Naive thymus-derived CD8-positive, alpha-beta T cell (primary cell): ENCODE measurements around the gene MARK1. TPM values are rescaled to one million over a fixed set of nuclear protein-coding genes. Genes with fewer than 3 reads are reported as not detected.

ENCODE experiments used
- polyA plus RNA-seq, 3 donors: library from polyadenylated mRNA; unstranded; fragments of 300-500 nt; fragmentation: Illumina TruSeq; gene quantifications; one replicate each; pipeline ENCODE4 v1.2.3, GENCODE V29; 2021
- total RNA-seq, 8 experiments: library from RNA in 2 of 8; stranded (reverse) in 2 of 8; gene quantifications; one replicate each; pipeline ENCODE4 v1.2.3 and lab custom pipeline; 2021 to 2026

MARK1 gene
- total and polyA plus RNA-seq, 5 experiments from 2014 or later = not detected

Other genes with a start within 250 kb of the MARK1 start
- gene C1orf115, start 162.2 kb downstream of the MARK1 start, total RNA-seq = under 1 TPM; 0.52 TPM
- gene C1orf115, start 162.2 kb downstream of the MARK1 start, polyA plus RNA-seq = under 1 TPM in 2 of 3 donors, not detected in 1; 0.44 to 0.99 TPM
- not detected for gene MTARC2, start 220.2 kb downstream of the MARK1 start, total RNA-seq
- not detected for gene MTARC2, start 220.2 kb downstream of the MARK1 start, polyA plus RNA-seq